Hepatocyte (in vitro differentiated cells): ENCODE measurements around the gene DKK1. TPM values are rescaled to one million over a fixed set of nuclear protein-coding genes. Genes with fewer than 3 reads are reported as not detected.

Experiments
- DNase-seq: peaks from one replicate; pipeline ENCODE4 v3.0.0-alpha.2; 2016; ENCODE audit warnings: low spot score
- H2AFZ ChIP-seq: fragments of 200-600 bp; sonication (generic); 2 replicates; pipeline ENCODE4 v1.6.0; 2016; ENCODE audit warnings: antibody characterized with exemption, mild to moderate bottlenecking
- H3K27ac ChIP-seq: fragments of 200-600 bp; sonication (generic); 2 replicates; pipeline ENCODE4 v1.5.1; 2016; ENCODE audit warnings: mild to moderate bottlenecking
- H3K27me3 ChIP-seq: fragments of 200-600 bp; sonication (generic); 2 replicates; pipeline ENCODE4 v1.6.1; 2016
- H3K36me3 ChIP-seq: fragments of 200-600 bp; sonication (generic); replicated peaks from 2 replicates; pipeline ENCODE4 v1.5.1; 2016; ENCODE audit warnings: low read depth; ENCODE audit not compliant: insufficient read depth
- H3K4me1 ChIP-seq: fragments of 200-600 bp; sonication (generic); 2 replicates; pipeline ENCODE4 v1.5.1; 2016; ENCODE audit warnings: mild to moderate bottlenecking, moderate library complexity; ENCODE audit not compliant: insufficient read depth
- H3K4me2 ChIP-seq: fragments of 200-600 bp; sonication (generic); 2 replicates; pipeline ENCODE4 v1.6.0; 2016
- H3K4me3 ChIP-seq: fragments of 200-600 bp; sonication (generic); 2 replicates; pipeline ENCODE4 v1.5.1; 2016; ENCODE audit warnings: mild to moderate bottlenecking
- H3K79me2 ChIP-seq: fragments of 200-600 bp; sonication (generic); 2 replicates; pipeline ENCODE4 v1.6.0; 2017; ENCODE audit warnings: mild to moderate bottlenecking
- H3K9me2 ChIP-seq: fragments of 200-600 bp; sonication (generic); replicated peaks from 2 replicates; pipeline ENCODE4 v1.6.0; 2017; ENCODE audit warnings: mild to moderate bottlenecking; ENCODE audit not compliant: insufficient read depth
- H3K9me3 ChIP-seq: fragments of 200-600 bp; sonication (generic); 2 replicates; pipeline ENCODE4 v1.5.1; 2016; ENCODE audit warnings: low read depth, mild to moderate bottlenecking
- H4K20me1 ChIP-seq: fragments of 200-600 bp; sonication (generic); 2 replicates; pipeline ENCODE4 v1.6.0; 2016; ENCODE audit warnings: mild to moderate bottlenecking; ENCODE audit not compliant: insufficient read depth, poor library complexity, severe bottlenecking
- EZH2 ChIP-seq: fragments of 200-600 bp; sonication (generic); IDR thresholded peaks from 2 replicates; pipeline ENCODE4 v1.6.1; 2016; ENCODE audit warnings: antibody characterized with exemption, mild to moderate bottlenecking, borderline replicate concordance
- EZH2phosphoT487 ChIP-seq: fragments of 200-600 bp; sonication (generic); IDR thresholded peaks from one replicate; pipeline ENCODE4 v1.6.1; 2018; ENCODE audit warnings: antibody characterized with exemption, mild to moderate bottlenecking, low read depth, moderate library complexity; ENCODE audit not compliant: unreplicated experiment, severe bottlenecking
- WGBS: methylation state at CpG from one replicate; pipeline ENCODE4 v1.1.6; 2016; ENCODE audit warnings: low lambda C conversion rate; ENCODE audit errors: missing lambda C conversion rate; 5-methylcytosine and 5-hydroxymethylcytosine counted together
- polyA plus RNA-seq: library from polyadenylated mRNA; unstranded; fragments of >200 nt; fragmentation: Nextera tagmentation; extraction: Ambion mirVana; gene quantifications from 2 replicates; pipeline ENCODE4 v1.2.1, GENCODE V29; 2016
- total RNA-seq: library from RNA; depleted of rRNA; stranded (reverse); fragments of >200 nt; gene quantifications from 2 replicates; pipeline ENCODE4 v1.2.3, GENCODE V29; 2014
- TF ChIP-seq, protein P1 (sequence below): fragments of 200-600 bp; sonication (generic); IDR thresholded peaks from 2 replicates; pipeline ENCODE4 v1.5.1; 2016; ENCODE audit warnings: antibody characterized with exemption, mild to moderate bottlenecking; ENCODE audit not compliant: poor library complexity

DKK1 gene
- total and polyA plus RNA-seq, 2 experiments from 2014 or later = 40.3 to 62.4 TPM

DNA sequence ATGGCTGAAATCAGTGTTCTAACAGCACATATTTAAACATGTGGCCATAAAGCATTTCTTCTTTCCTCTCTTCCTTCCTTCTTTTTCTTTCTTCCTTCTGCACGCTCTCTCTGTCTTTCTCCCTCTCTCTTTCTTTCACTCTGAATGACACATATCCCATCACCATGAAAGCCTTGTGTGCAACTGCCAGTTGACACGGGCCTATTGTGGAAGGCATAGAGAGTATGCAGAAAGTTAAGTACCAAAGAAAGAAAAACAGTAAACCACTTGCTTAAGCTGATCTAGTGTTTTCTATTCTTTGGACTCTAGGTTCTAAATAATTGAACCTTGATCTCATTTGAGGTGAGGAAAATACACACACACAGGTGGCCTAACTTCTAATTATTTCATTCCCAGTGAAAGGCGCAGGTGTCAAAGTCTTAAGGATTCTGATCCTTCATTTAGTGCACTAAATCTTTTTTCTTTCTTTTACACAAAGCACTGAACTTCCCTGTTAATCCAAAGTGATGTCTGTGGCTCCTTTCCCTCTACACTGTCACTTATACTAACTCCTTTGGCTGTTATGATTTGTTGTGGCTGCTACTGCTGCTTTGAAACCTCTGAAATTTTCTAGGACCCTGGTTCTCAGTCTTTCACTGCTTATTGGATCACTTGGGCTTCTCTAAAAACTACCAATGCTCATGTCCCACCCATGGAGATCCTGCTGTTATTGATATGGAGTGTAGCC is 17.7 kb downstream of the DKK1 start:
- Histone ChIP-seq H3K27ac (no peak overlapping the region), H3K36me3 (no peaks in the 10 kb centered on the region), H3K9me3 (no peaks in the 10 kb centered on the region), H2AFZ (no peak overlapping the region), H3K4me1 (no peaks in the 10 kb centered on the region), H4K20me1 (no peaks in the 10 kb centered on the region), H3K27me3 (no peaks in the 10 kb centered on the region), H3K9me2 (no peaks in the 10 kb centered on the region), H3K4me2 (no peak overlapping the region), H3K79me2 (no peaks in the 10 kb centered on the region), H3K4me3 (no peak overlapping the region)
- no peak for TF ChIP-seq EZH2
- no peak for TF ChIP-seq EZH2phosphoT487
- TF ChIP-seq, protein P1, sequence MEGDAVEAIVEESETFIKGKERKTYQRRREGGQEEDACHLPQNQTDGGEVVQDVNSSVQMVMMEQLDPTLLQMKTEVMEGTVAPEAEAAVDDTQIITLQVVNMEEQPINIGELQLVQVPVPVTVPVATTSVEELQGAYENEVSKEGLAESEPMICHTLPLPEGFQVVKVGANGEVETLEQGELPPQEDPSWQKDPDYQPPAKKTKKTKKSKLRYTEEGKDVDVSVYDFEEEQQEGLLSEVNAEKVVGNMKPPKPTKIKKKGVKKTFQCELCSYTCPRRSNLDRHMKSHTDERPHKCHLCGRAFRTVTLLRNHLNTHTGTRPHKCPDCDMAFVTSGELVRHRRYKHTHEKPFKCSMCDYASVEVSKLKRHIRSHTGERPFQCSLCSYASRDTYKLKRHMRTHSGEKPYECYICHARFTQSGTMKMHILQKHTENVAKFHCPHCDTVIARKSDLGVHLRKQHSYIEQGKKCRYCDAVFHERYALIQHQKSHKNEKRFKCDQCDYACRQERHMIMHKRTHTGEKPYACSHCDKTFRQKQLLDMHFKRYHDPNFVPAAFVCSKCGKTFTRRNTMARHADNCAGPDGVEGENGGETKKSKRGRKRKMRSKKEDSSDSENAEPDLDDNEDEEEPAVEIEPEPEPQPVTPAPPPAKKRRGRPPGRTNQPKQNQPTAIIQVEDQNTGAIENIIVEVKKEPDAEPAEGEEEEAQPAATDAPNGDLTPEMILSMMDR = no peak
- 91% methylated on average over 3 of the region's 3 CpGs for WGBS
- DNase-seq = no peak

GRCh38 chr10:52332815-52333214 is 18.7 kb downstream of the DKK1 start:
- Histone ChIP-seq H3K9me2 (no peaks in the 10 kb centered on the region), H3K79me2 (no peaks in the 10 kb centered on the region), H3K36me3 (no peaks in the 10 kb centered on the region), H3K4me3 (no peak overlapping the region), H3K4me1 (no peaks in the 10 kb centered on the region), H4K20me1 (no peaks in the 10 kb centered on the region), H3K9me3 (no peaks in the 10 kb centered on the region), H3K27me3 (no peaks in the 10 kb centered on the region), H3K4me2 (no peak overlapping the region), H3K27ac (no peak overlapping the region), H2AFZ (no peak overlapping the region)
- WGBS = 81% methylated on average over 5 of the region's 5 CpGs
- TF ChIP-seq EZH2phosphoT487 (no peak), EZH2 (no peak)
- TF ChIP-seq, protein P1 = no peak
- no peak for DNase-seq

GRCh38 chr10:52334595-52334994 is 20.5 kb downstream of the DKK1 start:
- Histone ChIP-seq H3K36me3 (no peaks in the 10 kb centered on the region), H3K27ac (no peak overlapping the region), H3K4me3 (no peak overlapping the region), H3K27me3 (no peaks in the 10 kb centered on the region), H4K20me1 (no peaks in the 10 kb centered on the region), H3K9me3 (no peaks in the 10 kb centered on the region), H3K4me1 (no peaks in the 10 kb centered on the region), H2AFZ (no peak overlapping the region), H3K79me2 (no peaks in the 10 kb centered on the region), H3K4me2 (no peak overlapping the region), H3K9me2 (no peaks in the 10 kb centered on the region)
- 84% methylated on average over 1 of the region's 1 CpG for WGBS
- no peak for DNase-seq
- TF ChIP-seq EZH2 = no peak
- TF ChIP-seq EZH2phosphoT487 = no peak
- TF ChIP-seq, protein P1 = no peak
